Astrocyte (in vitro differentiated cells and primary cell): Measurements from ENCODE around the gene PLXNB3.

Experiments
- CTCF ChIP-seq: IDR thresholded peaks from 2 replicates; pipeline ENCODE4 v1.5.1; 2011; ENCODE audit warnings: low read depth, mild to moderate bottlenecking, inconsistent platforms, low read length, moderate library complexity; ENCODE audit not compliant: insufficient read depth
- EZH2 ChIP-seq: IDR thresholded peaks from 2 replicates; pipeline ENCODE4 v1.6.1; 2012; ENCODE audit warnings: mild to moderate bottlenecking, low read length, inconsistent platforms; ENCODE audit not compliant: insufficient read depth

- TF ChIP-seq CTCF (no peak), EZH2 (no peak)
These were observed 23.3 kb upstream of the PLXNB3 start for GRCh38 chrX:153740631-153741222.
